HG03196 (cell line): ENCODE results near the gene MC3R.
"Not testable (repeated sequence)": the region's sequence is repeated elsewhere in the genome, so short reads cannot be mapped to it uniquely, and the experiment has no call there.

Experiments used
- ATAC-seq: cut with Tn5 transposase; IDR thresholded peaks from one replicate; pipeline ENCODE4 v1.9.1; 2021; ENCODE audit not compliant: unreplicated experiment

The MC3R gene

GRCh38 chr20:56247954-56248782 is at the start of gene MC3R:
TSS of gene MC3R (plus strand) at chr20:56248732. CDS start at chr20:56248844, 112 bp downstream.
- ATAC-seq = no peak

- ATAC-seq = no peak
Observed at GRCh38 chr20:56200456-56200855, 48.1 kb upstream of the MC3R start.

- no peak for ATAC-seq
Observed at GRCh38 chr20:56202493-56203077, 45.9 kb upstream of the MC3R start.

- ATAC-seq = no peak
Observed at GRCh38 chr20:56204206-56204605, 44.3 kb upstream of the MC3R start.

GRCh38 chr20:56205346-56205745 is 43.2 kb upstream of the MC3R start:
- no peak for ATAC-seq

- ATAC-seq = no peak
Observed at GRCh38 chr20:56207656-56208055, 40.9 kb upstream of the MC3R start.

GRCh38 chr20:56208121-56208520 is 40.4 kb upstream of the MC3R start:
- ATAC-seq = no peak

GRCh38 chr20:56211051-56211450 is 37.5 kb upstream of the MC3R start:
- ATAC-seq = no peak

GRCh38 chr20:56212091-56212490 is 36.4 kb upstream of the MC3R start:
- no peak for ATAC-seq

GRCh38 chr20:56213321-56213720 is 35.2 kb upstream of the MC3R start:
- ATAC-seq = no peak

GRCh38 chr20:56215115-56215514 is 33.4 kb upstream of the MC3R start:
- ATAC-seq = no peak

- ATAC-seq = no peak
Observed at GRCh38 chr20:56217829-56218228, 30.7 kb upstream of the MC3R start.

GRCh38 chr20:56221186-56221585 is 27.3 kb upstream of the MC3R start:
- ATAC-seq = not testable (repeated sequence)

- ATAC-seq = no peak
Observed at GRCh38 chr20:56222201-56222600, 26.3 kb upstream of the MC3R start.

GRCh38 chr20:56222945-56223344 is 25.6 kb upstream of the MC3R start:
- ATAC-seq = no peak

- ATAC-seq = no peak
Observed at GRCh38 chr20:56223352-56223751, 25.2 kb upstream of the MC3R start.

GRCh38 chr20:56228021-56228420 is 20.5 kb upstream of the MC3R start:
- no peak for ATAC-seq

- no peak for ATAC-seq
Observed at GRCh38 chr20:56229812-56230211, 18.7 kb upstream of the MC3R start.

GRCh38 chr20:56234110-56234509 is 14.4 kb upstream of the MC3R start:
- ATAC-seq = no peak

- ATAC-seq = no peak
Observed at GRCh38 chr20:56237335-56237734, 11.2 kb upstream of the MC3R start.

- no peak for ATAC-seq
Observed at GRCh38 chr20:56244259-56244658, 4.3 kb upstream of the MC3R start.

- ATAC-seq = no peak
Observed at GRCh38 chr20:56245761-56246160, 2.8 kb upstream of the MC3R start.
